Fibroblast of upper back skin (primary cell): ENCODE data around the gene HTR3E.
"Not testable (repeated sequence)": the region's sequence is repeated elsewhere in the genome, so short reads cannot be mapped to it uniquely, and the experiment has no call there.

ENCODE experiments used
- DNase-seq: peaks from one replicate; pipeline ENCODE4 v3.0.0-alpha.2; 2013

The HTR3E gene, protein sequence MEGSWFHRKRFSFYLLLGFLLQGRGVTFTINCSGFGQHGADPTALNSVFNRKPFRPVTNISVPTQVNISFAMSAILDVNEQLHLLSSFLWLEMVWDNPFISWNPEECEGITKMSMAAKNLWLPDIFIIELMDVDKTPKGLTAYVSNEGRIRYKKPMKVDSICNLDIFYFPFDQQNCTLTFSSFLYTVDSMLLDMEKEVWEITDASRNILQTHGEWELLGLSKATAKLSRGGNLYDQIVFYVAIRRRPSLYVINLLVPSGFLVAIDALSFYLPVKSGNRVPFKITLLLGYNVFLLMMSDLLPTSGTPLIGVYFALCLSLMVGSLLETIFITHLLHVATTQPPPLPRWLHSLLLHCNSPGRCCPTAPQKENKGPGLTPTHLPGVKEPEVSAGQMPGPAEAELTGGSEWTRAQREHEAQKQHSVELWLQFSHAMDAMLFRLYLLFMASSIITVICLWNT

GRCh38 chr3:184096811-184097383, at the start of gene HTR3E:
TSS of gene HTR3E (plus strand) at chr3:184097064. CDS start at chr3:184097530, 466 bp downstream.
- no peak for DNase-seq

GRCh38 chr3:184050217-184050847, 46.5 kb upstream of the HTR3E start:
- DNase-seq, result no peak

DNA sequence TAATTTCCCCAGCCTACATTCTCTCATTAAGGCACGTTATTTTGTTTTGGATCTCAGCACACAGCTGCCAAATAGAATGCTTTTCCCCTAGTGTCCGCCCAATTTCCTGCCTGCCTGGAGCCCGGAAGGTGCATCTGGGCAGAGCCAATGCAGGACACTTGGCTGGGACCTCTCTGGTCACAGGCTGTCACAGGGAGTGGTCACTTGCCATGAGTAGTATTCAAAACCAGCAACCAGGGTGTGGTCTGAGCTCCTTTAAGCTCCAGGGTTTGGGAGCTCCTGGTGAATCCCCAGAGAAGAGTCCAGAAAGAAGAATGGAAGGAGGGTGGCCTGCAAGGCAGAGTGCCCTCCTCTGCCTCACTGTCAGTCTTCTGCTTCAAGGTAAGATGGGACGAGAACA, 44.1 kb upstream of the HTR3E start, which contains the start of gene HTR3C:
TSS of gene HTR3C (plus strand) at position 281 of the 400 bp plus-strand sequence. CDS start at position 315, 34 bp downstream.
- DNase-seq, result no peak

GRCh38 chr3:184058029-184058428, 38.8 kb upstream of the HTR3E start:
- peak; percentile 53 for DNase-seq

DNA sequence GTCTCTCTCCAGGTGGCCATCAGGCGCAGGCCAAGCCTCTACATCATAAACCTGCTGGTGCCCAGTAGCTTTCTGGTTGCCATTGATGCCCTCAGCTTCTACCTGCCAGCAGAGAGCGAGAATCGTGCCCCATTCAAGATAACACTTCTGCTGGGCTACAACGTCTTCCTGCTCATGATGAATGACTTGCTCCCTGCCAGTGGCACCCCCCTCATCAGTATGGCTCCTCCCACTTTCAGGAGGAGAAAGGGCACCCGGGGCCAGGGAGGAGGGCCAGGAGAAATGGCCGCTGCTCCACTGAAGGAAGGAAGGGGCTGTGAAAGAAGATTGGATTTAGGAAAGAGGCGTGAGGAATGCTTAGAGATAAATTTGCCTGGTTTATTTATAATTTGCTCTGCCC, 37.4 kb upstream of the HTR3E start:
- DNase-seq, result no peak

GRCh38 chr3:184062637-184063036, 34.2 kb upstream of the HTR3E start:
- DNase-seq, result no peak

DNA sequence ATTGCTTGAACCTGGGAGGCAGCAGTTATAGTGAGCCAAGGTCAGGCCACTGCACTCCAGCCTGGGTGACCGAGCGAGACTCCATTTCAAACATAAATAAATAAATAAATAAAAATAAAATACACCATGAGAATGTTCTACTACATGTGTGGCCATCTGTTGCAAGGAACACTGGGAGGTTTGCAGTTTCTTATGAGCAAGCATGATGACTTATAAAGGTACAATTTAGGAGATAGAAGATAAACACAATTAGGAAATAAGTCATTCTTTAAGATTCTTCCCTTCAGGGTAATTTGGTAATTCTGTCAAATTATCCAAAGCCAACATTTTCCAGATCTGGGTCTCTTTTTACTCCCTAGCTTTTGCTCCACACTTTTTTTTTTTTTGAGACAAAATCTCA, 30.7 kb upstream of the HTR3E start:
- no peak for DNase-seq

- no peak for DNase-seq
Measured at GRCh38 chr3:184067573-184068055, 29.2 kb upstream of the HTR3E start.

DNA sequence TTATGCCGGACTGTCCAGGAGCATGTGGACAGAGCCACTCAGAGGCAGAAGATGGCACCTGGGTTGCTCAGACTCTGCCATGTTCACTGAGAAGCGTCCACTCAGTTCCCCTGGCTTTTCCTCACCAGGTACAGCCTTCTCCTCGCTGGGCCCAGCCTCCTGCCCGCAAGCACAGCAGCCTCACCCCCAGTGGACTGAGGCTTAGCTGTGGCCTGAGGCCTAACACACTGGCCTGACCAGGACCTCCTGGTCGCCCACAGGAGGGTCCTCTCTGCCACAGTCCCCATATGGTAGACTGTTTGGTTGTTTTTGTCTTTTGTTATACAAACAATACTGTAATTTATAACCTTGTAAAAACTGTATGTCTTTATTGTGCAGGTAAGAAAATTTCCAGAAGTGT, 28.5 kb upstream of the HTR3E start:
- no peak for DNase-seq

- DNase-seq, result not testable (repeated sequence)
Measured at GRCh38 chr3:184071142-184071541, 25.7 kb upstream of the HTR3E start.

GRCh38 chr3:184073621-184074020, 23.2 kb upstream of the HTR3E start:
- no peak for DNase-seq

- no peak for DNase-seq
Measured at GRCh38 chr3:184075901-184076300, 21.0 kb upstream of the HTR3E start.

DNA sequence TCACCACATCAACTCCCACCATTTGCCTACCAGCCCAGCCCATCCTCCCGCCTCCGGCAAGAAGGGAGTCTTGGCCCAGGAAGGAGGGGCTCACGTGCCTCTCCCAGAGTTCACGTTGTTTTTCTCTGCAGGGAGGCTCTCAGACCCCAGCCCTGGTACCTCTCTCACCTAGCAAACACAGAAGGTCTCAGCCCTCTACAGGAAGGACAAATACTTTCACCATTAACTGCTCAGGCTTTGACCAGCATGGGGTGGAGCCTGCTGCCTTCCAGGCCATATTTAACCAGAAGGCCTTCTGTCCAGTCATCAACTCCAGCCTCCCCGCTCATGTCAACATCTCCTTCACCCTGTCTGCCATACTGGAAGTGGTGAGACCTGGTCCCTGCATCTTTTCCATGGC, 19.0 kb upstream of the HTR3E start:
- no peak for DNase-seq

- peak; percentile 6 for DNase-seq
Measured at GRCh38 chr3:184078851-184079250, 18.0 kb upstream of the HTR3E start.

DNA sequence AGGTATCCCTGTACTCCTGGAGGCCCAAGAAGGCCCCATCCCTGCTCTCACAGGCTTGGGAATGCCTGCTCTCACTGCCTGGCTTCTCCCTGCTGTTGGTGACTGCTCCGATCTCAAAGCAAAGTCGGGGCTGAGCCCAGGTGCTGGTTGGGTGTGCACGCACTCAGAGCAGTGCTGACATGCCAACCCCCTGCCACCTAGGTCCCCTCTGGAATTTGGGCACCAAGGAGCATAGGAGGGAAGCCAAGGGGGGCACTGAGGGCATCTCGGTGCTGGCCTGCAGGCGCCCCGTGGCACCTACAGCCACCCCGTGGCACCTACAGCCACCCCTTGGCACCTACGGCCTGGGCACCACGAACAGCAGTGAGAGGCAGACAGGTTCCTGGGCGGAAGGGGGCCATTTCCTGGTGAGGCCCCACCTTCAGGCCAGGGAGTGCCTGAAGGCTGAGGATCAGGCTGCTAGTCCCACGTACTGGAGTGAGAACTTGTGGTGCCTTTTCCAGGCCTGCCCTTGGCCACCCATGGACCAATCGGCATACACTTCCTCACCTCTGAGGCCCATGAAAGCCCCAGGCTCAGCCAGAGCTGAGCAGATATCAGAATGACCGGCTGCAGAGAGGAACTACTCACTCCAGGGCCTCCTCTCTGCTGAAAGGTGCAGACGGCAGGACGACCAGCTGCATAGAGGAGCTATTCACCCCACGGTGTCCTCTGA, 15.6 kb upstream of the HTR3E start:
- DNase-seq, result no peak

- DNase-seq, result no peak
Measured at GRCh38 chr3:184082034-184082433, 14.8 kb upstream of the HTR3E start.

- DNase-seq, result no peak
Measured at GRCh38 chr3:184082465-184082864, 14.4 kb upstream of the HTR3E start.

- no peak for DNase-seq
Measured at GRCh38 chr3:184085389-184085852, 11.4 kb upstream of the HTR3E start.

DNA sequence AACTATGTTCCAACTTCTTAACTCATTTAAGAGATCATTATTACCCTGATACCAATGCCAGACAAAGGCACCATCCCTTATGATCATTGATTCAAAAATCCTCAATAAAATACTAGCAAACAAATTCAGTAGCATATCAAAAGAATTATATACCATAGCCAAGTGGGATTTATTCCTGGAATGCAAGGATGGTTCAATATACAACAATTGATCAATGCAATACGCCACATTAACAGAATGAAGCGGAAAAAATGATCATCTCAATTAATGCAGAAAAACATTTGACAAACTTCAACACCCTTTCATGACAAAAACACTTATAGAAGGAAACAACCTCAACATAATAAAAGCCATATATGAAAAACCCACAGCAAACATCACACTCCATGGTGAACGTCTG, 4.7 kb upstream of the HTR3E start:
- no peak for DNase-seq

GRCh38 chr3:184097556-184097955, 692 bp downstream of the HTR3E start:
- no peak for DNase-seq

GRCh38 chr3:184099806-184100686, 3.2 kb downstream of the HTR3E start:
- DNase-seq, result no peak

DNA sequence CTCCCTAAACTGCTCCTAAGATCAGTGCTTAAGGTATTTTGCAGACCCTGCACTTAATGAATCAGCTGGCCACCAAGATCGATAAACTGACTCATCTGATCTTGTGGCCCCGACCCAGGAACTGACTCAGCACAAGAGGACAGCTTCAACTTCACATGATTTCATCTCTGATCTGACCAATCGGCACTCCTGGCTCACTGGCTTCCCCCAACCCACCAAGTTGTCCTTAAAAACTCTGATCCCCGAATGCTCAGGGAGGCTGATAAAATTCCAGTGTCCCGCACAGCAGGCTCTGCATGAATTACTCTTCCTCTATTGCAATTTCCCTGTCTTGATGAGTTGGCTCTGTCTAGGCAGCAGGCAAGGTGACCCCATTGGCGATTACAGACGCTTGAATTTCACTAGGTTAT, 13.5 kb downstream of the HTR3E start:
- DNase-seq, result peak; percentile 59
